GM21528 (cell line): ENCODE data around the gene COX6A1.
"Not testable (repeated sequence)": the region's sequence is repeated elsewhere in the genome, so short reads cannot be mapped to it uniquely, and the experiment has no call there.

Experiments used
- ATAC-seq: cut with Tn5 transposase; IDR thresholded peaks from one replicate; pipeline ENCODE4 v1.9.1; 2021; ENCODE audit warnings: mild to moderate bottlenecking, moderate library complexity; ENCODE audit not compliant: unreplicated experiment, low FRiP score

Gene COX6A1

DNA sequence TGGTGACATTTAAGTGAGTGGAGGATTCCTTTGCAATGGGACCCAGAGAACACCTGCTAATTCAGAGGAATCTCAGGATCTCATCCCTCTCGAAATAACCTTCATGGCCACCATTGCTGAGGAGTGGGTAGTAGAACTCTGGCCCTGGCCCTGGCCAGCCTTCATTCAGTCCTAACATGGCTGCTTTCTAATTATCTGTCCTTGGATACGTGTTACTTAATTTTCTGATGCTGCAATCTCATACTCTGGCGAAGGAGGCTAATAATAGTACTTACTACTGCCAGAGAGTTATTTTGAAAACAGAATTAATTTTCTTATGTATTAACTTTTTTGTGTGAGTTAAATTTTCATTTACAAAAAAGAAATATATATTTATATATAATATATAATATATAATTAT, 12.1 kb upstream of the COX6A1 start:
- no peak for ATAC-seq

- no peak for ATAC-seq
These were observed 9.2 kb upstream of the COX6A1 start for GRCh38 chr12:120428597-120429229.

DNA sequence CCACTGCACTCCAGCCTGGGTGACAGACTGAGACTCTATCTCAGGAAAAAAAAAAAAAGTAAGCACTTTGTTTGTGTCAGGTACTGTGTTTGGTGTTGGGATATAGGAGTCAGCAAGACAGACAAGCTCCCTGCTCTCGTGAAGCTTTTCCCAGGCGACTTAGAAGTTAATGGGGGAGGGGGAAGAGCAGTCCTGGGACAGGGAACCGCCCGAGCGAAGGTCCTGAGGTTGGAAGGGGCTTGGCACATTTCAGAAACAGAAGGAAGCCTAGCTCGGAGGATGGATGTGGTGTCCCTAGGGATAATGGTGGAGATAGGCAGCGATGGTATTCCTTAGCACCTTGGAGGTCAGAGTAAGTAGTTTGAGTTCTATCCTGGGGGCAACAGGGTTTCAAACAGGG, 8.5 kb upstream of the COX6A1 start:
- ATAC-seq, result no peak

DNA sequence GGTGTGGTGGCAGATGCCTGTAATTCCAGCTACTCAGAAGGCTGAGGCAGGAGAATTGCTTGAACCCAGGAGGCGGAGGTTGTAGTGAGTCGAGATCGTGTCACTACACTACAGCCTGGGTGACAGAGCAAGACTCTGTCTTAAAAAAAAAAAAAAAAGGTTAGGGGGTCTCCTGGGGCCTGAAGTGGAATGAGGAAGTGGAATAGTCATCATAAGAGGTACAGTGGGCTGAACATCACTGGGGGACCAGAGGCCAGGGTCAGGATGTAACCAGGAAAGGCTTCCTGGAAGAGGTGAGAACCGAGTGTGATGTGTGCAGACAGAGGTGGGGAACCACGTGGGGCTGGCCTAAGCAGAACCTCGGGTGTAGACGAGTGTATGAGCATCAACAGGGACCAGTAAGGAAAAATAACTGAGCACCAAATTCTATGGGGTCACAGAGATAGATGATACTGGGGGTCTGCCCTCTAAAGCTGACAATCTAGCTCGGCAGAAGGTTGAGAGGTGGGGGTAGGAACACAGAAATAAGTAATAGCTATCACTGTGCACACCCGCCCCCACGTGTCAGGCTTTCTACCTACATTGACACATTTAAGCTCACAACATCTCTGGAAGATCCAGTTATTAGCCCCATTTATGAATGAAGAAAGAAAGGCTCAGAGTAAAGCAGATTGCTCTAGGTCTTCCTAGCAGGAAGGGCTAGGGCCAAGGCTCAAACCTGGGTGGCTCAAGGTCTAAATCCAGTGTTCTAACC, 5.0 kb upstream of the COX6A1 start:
- ATAC-seq, result no peak

DNA sequence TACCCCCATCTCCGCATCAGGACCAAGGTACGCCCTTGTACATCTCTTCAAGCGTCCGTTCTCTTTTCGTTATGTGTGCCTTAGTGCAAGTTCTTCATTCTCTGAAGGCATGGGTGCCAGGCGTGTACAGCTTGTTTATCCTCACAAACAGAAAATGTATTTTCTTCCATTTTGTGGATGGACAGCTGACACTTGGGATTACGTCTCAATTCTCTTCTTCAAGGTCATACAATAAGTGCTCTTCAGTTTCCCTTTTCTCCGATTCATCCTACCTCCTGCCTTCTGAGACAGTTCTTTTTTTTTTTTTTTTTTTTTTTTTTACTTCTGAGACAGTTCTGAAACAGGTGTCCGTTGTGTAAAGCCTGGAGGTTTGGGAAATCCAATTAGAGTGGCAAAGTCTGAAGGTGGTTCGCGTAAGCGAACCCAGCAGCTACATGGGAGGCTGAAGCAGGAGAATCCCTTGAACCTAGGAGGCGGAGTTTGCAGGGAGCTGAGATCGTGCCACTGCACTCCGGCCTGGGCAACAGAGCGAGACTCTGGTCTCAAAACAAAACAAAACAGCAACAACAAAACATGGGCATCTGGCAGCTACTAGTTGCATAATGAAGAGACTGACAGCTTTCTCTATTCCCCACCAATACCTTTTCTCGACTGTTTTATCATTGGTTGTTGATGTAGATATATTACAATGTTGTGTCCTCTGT, 734 bp downstream of the COX6A1 start:
- ATAC-seq, result no peak

GRCh38 chr12:120439646-120440247, 1.8 kb downstream of the COX6A1 start:
- ATAC-seq, result no peak

DNA sequence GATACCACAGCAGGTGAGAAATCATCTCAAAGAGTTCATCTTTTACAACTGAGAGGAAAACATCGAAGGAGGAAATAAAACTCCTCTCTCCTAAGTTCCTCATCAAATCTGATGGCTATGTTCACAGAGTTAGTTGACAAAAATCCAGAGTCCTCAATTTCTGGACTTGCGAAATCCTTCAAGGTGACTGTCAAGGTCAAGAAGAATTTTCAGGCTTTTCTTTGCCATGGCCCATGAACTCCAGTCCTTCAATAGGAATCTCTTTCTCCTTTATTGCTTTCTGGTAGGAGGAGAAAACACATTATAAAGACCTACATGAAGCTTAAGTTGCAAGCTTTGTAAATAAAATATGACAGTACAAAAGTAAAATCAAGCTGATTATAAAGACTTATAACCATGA, 6.8 kb downstream of the COX6A1 start:
- no peak for ATAC-seq

DNA sequence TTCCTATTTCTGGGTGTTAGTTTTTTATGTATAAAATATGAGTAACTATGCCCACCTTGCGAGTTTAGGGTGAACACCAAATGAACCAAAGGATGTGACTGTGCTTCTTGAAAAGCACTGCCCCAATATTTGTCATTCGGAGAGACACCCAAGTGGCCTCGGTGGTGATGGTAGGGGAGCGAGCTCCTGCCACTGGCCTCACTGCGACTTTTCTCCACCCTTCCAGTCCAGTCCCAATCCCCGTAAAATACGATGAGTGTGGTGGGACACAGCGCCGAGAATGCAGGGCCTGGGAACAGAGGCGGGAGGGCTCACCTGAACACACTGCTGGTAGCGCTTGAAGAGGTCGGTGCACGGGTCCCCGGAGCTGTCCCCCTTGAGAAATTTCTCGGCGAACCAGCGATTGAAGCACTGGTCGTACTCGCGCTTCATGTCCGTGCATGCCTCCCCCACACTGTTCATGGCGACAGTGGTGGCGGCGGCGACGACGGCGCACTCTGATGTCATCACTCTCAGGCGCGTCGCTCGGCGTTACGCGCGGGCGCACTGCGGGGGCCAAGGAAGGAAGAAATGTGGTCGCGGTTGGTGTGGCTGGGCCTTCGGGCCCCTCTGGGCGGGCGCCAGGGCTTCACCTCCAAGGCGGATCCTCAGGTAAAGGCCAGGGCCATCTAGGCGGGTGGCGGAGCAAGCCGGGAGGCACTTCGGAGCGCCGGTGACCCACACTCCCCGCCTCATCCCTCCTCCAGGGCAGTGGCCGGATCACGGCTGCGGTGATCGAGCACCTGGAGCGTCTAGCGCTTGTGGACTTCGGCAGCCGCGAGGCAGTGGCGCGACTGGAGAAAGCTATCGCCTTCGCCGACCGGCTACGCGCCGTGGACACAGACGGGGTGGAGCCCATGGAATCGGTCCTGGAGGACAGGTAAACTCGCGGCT, 8.3 kb downstream of the COX6A1 start, which contains the start of the genes GATC and TRIAP1:
Gene GATC, plus strand, starts transcription at position 534 of the 933 bp plus-strand sequence. Its CDS starts 37 bp downstream, at position 571.
Gene TRIAP1, minus strand, starts transcription at position 474 of the 933 bp plus-strand sequence. Its CDS starts 12 bp downstream, at position 462.
- peak; percentile 88 for ATAC-seq

DNA sequence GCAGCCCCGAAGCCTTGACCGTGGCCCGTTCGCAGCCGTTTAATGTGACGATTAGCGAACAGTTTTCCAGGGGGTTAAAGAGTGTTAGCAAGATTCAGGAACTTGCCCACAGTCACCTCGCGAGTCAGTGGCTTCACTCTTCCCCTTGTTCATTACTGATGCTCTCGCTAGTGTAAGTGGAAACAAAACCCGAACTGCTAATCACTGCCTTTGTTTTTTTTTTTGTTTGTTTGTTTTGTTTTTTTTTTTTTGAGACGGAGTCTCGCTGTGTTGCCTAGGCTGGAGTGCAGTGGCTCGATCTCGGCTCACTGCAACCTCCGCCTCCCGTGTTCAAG, 8.9 kb downstream of the COX6A1 start:
- not testable (repeated sequence) for ATAC-seq

DNA sequence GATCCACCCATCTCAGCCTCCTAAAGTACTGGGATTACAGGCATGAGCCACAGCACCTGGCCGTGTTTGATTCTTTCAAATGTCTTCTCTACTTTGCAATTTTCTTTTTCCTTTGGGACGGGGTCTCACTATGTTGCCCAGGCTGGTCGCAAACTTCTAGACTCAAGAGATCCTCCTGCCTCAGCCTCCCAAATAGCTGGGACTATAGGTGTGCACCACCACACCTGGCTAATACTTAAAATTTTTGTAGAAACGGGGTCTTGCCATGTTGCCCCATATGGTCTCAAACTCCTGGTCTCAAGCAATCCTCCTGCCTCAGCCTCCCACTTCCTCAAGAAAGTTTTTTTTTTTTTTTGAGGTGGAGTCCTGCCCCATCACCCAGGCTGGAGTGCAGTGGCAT, 10.1 kb downstream of the COX6A1 start:
- no peak for ATAC-seq

DNA sequence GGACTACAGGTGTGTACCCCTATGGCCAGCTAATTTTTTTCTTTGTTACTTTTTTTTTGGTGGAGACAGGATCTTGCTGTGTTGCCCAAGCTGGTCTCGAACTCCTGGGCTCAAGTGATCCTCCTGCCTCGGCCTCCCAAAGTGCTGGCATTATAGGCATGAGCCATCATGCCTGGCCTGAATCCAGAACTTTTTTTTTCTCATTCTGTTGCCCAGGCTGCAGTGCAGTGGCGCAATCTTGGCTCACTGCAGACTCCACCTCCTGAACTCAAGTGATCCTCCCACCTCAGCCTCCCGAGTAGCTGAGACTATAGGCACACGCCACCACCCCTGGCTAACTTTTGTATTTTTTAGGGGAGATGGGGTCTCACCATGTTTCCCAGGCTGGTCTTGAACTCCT, 14.6 kb downstream of the COX6A1 start:
- ATAC-seq, result not testable (repeated sequence)

DNA sequence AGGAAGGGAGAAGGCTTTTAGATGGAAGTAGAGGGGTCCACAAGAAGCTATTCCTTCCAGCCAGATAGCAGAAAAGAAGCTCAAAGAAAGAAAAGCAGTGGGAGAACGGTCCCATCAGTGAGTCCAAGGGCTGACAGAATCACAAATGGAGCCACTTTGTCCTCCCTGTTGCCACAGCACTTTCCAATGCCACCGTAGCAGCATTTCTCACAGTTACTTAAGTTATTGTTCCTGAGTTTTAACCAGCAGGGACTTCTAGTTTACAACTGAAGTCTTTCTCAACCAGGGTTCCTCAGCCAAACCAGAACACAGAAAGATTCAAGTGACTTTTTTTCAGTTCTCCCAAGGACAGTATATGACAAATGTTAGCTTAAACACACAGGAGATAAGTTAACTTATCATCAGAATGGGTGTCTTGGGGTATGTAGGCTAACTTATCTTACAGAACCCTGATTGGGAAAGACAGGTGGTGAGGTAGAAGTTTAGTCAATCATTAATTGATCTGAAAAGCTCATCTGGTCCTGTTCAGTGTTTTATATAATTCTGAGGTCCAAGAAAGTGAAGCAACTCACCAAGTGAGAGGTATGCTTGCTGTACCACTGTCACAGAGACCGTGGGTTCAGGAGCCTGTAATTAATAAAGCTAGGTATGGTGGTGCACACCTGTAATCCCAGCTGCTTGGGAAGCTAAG, 15.3 kb downstream of the COX6A1 start:
- no peak for ATAC-seq

DNA sequence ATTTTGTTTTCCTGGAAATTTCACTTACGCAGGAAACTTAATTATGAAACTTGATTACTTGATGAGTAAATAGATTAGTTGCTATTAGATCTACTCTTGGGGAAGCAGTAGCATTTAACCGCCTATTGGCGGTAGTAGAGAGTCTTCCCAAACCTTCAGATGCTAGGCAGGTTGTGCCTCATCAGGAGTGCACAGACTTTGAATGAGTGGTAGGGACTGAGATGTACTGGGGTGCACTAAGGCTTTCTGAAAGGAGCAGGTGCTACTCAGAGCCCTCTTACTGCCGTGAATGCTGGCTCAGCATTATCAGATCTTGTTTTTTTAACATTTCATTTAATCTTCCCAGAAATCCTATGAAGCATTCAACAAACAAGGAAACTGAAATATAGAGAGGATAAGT, 16.1 kb downstream of the COX6A1 start:
- no peak for ATAC-seq

DNA sequence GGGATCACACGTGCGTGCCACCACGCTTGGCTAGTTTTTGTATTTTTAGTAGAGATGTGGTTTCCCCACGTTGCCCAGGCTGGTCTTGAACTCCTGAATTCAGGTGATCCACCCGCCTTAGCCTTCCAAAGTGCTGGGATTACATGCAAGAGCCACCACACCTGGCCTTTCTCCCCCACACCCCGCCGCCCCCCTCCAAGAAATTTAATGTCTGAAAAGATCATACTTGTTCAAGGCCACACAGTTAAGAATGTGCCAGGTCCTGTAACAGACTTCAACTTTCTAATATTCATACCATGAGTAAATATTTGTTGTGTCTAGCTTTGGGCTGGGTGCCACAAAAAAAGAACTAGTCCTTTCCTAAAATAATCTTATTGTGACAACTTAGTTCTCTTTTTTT, 17.4 kb downstream of the COX6A1 start:
- ATAC-seq, result no peak

DNA sequence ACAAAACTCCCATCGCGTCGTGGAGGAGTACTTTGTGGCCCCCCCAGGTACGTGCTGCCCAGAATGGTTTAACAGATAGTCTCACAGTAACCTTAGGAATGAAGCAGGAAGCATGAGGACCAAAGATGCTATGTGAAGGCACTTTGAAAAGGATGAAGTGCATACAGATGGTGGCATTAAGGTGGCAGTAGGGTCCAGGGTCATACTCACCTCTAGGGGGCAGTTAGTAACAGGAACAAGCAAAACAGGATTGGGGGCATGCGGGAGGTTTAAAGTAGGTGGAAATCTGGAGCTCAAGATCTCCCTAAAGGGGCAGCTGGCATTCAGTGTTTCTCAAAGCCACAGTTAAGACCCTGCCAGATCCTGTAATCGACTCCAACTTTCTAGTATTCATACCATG, 19.2 kb downstream of the COX6A1 start:
- ATAC-seq, result no peak

- no peak for ATAC-seq
These were observed 22.2 kb downstream of the COX6A1 start for GRCh38 chr12:120460157-120460556.

DNA sequence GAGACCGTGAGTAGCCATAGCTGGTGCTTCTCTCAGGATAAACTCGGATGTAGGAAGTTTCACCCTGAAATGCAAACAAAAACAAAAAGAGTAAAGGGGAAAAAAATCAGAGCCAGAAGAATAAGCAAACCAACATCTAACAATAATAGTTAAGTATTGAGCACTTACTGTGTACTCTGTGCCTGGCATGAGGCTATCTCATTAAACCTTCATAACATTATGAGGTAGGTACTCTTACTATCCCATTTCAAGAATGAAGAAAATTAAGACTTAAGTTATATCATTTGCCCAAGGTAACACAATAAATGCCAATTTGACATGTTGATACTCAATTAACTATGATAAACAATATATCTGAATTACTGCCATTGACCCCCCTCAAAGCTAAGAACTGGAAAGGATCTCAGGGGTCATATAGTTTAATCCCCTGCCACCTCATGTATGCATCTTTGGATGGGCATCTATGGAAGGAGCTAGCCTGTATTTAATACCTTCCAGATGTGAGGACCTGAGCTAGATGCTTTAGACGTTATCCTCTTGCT, 24.3 kb downstream of the COX6A1 start:
- ATAC-seq, result no peak

DNA sequence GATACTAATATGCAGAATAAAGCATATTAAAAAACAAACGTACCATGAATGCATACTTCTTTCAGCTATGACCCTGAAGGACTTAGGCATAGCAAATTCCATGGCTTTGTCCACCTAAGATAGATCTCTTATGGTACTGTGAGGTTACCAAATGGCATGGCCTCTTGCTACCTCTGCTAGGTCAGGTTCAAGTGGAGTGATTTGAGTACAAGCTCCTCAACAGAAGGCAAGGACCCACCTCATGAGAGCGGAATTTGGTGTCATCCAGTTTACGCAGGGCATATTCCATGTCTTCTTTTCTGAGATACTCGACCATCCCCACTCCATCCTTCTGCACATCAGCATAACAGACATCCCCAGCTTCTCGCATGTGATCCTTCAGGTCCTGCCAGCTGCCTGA, 25.8 kb downstream of the COX6A1 start:
- no peak for ATAC-seq

GRCh38 chr12:120465756-120466155, 27.8 kb downstream of the COX6A1 start:
- ATAC-seq, result no peak
